Testis (tissue), 3 donors: ENCODE results near the gene ZNF219. TPM values are rescaled to one million over a fixed set of nuclear protein-coding genes. Genes with fewer than 3 reads are reported as not detected.

Experiments used
- DNase-seq: peaks from one replicate; pipeline ENCODE4 v3.0.0-alpha.2; 2019
- H3K27ac ChIP-seq, 2 donors: fragments of 200-600 bp; sonication (generic); one replicate each; pipeline ENCODE4 v1.5.1; 2019
- H3K27me3 ChIP-seq: fragments of 200-600 bp; sonication (generic); one replicate; pipeline ENCODE4 v1.5.1; 2019
- H3K36me3 ChIP-seq: fragments of 200-600 bp; sonication (generic); one replicate; pipeline ENCODE4 v1.5.1; 2017; ENCODE audit warnings: low read depth; ENCODE audit errors: missing control alignments
- H3K4me1 ChIP-seq: fragments of 200-600 bp; sonication (generic); one replicate; pipeline ENCODE4 v1.5.1; 2019
- H3K4me3 ChIP-seq, 2 donors: fragments of 200-600 bp; sonication (generic); one replicate each; pipeline ENCODE4 v1.5.1; 2017 to 2019
- H3K9me3 ChIP-seq: fragments of 200-600 bp; sonication (generic); one replicate; pipeline ENCODE4 v1.5.1; 2017
- CTCF ChIP-seq, 3 experiments: fragments of 450-650 bp in 2 of 3; fragments of 200-600 bp in 1 of 3; sonication (generic) in 1 of 3; IDR thresholded peaks; one replicate each; pipeline ENCODE4 v1.5.1; 2016 to 2019; ENCODE audit warnings: antibody characterized with exemption in 3 of 3, mild to moderate bottlenecking in 2 of 3, moderate library complexity in 1 of 3
- POLR2A ChIP-seq: fragments of 450-650 bp; IDR thresholded peaks from one replicate; pipeline ENCODE4 v1.6.1; 2017; ENCODE audit warnings: antibody characterized with exemption, mild to moderate bottlenecking, moderate library complexity
- WGBS, 2 donors: methylation state at CpG; one replicate each; pipeline ENCODE4 v1.1.5; 2018; 5-methylcytosine and 5-hydroxymethylcytosine counted together
- intact Hi-C: fragments of 100-400 bp; cut with DNase I; formaldehyde crosslinking; loops from one replicate; pipeline ENCODE4 v1.15.1; 2023; ENCODE audit warnings: low total_unique reads
- polyA plus RNA-seq: library from polyadenylated mRNA; stranded (reverse); fragments of 350-450 nt; fragmentation: Illumina TruSeq; extraction: RNeasy Lipid Tissue Mini Kit (QIAGEN cat#74804); gene quantifications from one replicate; pipeline ENCODE4 v1.2.3, GENCODE V29; 2014; ENCODE audit warnings: low read depth, low replicate concordance; ENCODE audit not compliant: insufficient read depth
- total RNA-seq, 2 donors: library from RNA; depleted of rRNA; stranded (reverse); fragments of >200 nt; gene quantifications; one replicate each; pipeline ENCODE4 v1.2.3, GENCODE V29; 2016

The ZNF219 gene
- total and polyA plus RNA-seq, 3 donors from 2014 or later: 17.7 to 64.8 (median 42.8) TPM

- TF ChIP-seq POLR2A: no peak
- no peak for TF ChIP-seq CTCF (IDR thresholded peaks at IDR 0.05)
- H3K4me1 ChIP-seq: peaks cover under 1% of the 10 kb centered on the region
- no peaks in the 10 kb centered on the region for H3K36me3 ChIP-seq
- no peaks in the 10 kb centered on the region for H3K27me3 ChIP-seq
- intact Hi-C loops: no loop called here
- no peak for DNase-seq
- H3K4me3 ChIP-seq: no peak within 1 kb of the TSS
- H3K27ac ChIP-seq: no peak within 1 kb of the TSS
- 55 to 62% methylated on average over 8 of the region's 8 CpGs for WGBS, 2 donors
- H3K9me3 ChIP-seq: no peaks in the 10 kb centered on the region
Observed at GRCh38 chr14:21057803-21058675, 40.4 kb downstream of the ZNF219 start, which contains the start of gene RNASE8. Gene RNASE8, plus strand, starts transcription at chr14:21057822. Its CDS starts 71 bp downstream, at chr14:21057893.

- intact Hi-C loops: no loop called here
- no peaks in the 10 kb centered on the region for H3K9me3 ChIP-seq
- WGBS, 2 donors: 81 to 86% methylated on average over 10 of the region's 10 CpGs
- H3K27ac ChIP-seq: no peak overlapping the region
- H3K4me3 ChIP-seq: no peak overlapping the region
- no peaks in the 10 kb centered on the region for H3K4me1 ChIP-seq
- TF ChIP-seq CTCF (IDR thresholded peaks at IDR 0.05) (no peak), POLR2A (no peak)
- no peaks in the 10 kb centered on the region for H3K27me3 ChIP-seq
- DNase-seq: no peak
- H3K36me3 ChIP-seq: no peaks in the 10 kb centered on the region
Observed at GRCh38 chr14:21056520-21057163, 41.8 kb downstream of the ZNF219 start.

- 83 to 89% methylated on average over 5 of the region's 5 CpGs for WGBS, 2 donors
- intact Hi-C loops: no loop called here
Observed at GRCh38 chr14:21055432-21056117, 42.9 kb downstream of the ZNF219 start.

GRCh38 chr14:21054768-21055145 is 43.7 kb downstream of the ZNF219 start:
- intact Hi-C loops: no loop called here
- no peak for TF ChIP-seq POLR2A
- TF ChIP-seq CTCF (IDR thresholded peaks at IDR 0.05): no peak
- WGBS, 2 donors: 94 to 96% methylated on average over 4 of the region's 4 CpGs
- H3K27ac ChIP-seq: no peak overlapping the region
- H3K9me3 ChIP-seq: no peaks in the 10 kb centered on the region
- no peaks in the 10 kb centered on the region for H3K36me3 ChIP-seq
- no peak overlapping the region for H3K4me3 ChIP-seq
- no peaks in the 10 kb centered on the region for H3K4me1 ChIP-seq
- no peak for DNase-seq
- no peaks in the 10 kb centered on the region for H3K27me3 ChIP-seq

More at GRCh38 chr14:21055432-21056117, 42.9 kb downstream of the ZNF219 start:
- H3K27ac ChIP-seq: no peak overlapping the region
- H3K36me3 ChIP-seq: no peaks in the 10 kb centered on the region
- no peaks in the 10 kb centered on the region for H3K9me3 ChIP-seq
- no peaks in the 10 kb centered on the region for H3K27me3 ChIP-seq
- H3K4me3 ChIP-seq: no peak overlapping the region
- DNase-seq: no peak
- TF ChIP-seq CTCF (IDR thresholded peaks at IDR 0.05) (no peak), POLR2A (no peak)
- no peaks in the 10 kb centered on the region for H3K4me1 ChIP-seq
